ENCODE data around the gene SPNS2. TPM values are rescaled to one million over a fixed set of nuclear protein-coding genes. Genes with fewer than 3 reads are reported as not detected.

Gene SPNS2
- total RNA-seq, 4 donors from 2014 or later, result 5.4 to 49.8 (median 23.4) TPM

- Histone ChIP-seq H3K27me3 (peaks cover 0 to 56% of the 10 kb centered on the region in 2 donors), H3K9me3 (no peaks in the 10 kb centered on the region), H3K4me3 (no peak overlapping the region), H3K27ac (no peak overlapping the region), H3K36me3 (no peaks in the 10 kb centered on the region), H3K4me1 (peaks cover 0 to 15% (median 6%) of the 10 kb centered on the region in 4 donors)
- WGBS, 2 donors, result 55 to 69% methylated on average over 7 of the region's 7 CpGs
- no peak for DNase-seq (ENCODE audit: low spot score in 2 of 2)
- TF ChIP-seq EP300 (IDR thresholded peaks at IDR 0.05) (no peak), POLR2A (IDR thresholded peaks at IDR 0.05) (no peak)
Observed at GRCh38 chr17:4582101-4582501, 83.4 kb downstream of the SPNS2 start.

- Histone ChIP-seq H3K27me3 (peaks cover 0 to 53% of the 10 kb centered on the region in 2 donors), H3K4me1 (peaks cover 0 to 15% (median 6%) of the 10 kb centered on the region in 4 donors), H3K4me3 (no peak overlapping the region), H3K27ac (no peak overlapping the region), H3K9me3 (no peaks in the 10 kb centered on the region), H3K36me3 (no peaks in the 10 kb centered on the region)
- DNase-seq (ENCODE audit: low spot score in 2 of 2), result no peak
- 77 to 88% methylated on average over 6 to 8 of the region's 8 CpGs for WGBS, 2 donors
- TF ChIP-seq POLR2A (IDR thresholded peaks at IDR 0.05) (no peak), CTCF (IDR thresholded peaks at IDR 0.05) (no peak), EP300 (IDR thresholded peaks at IDR 0.05) (no peak)
Observed at GRCh38 chr17:4582691-4583090, 84.0 kb downstream of the SPNS2 start.

DNA sequence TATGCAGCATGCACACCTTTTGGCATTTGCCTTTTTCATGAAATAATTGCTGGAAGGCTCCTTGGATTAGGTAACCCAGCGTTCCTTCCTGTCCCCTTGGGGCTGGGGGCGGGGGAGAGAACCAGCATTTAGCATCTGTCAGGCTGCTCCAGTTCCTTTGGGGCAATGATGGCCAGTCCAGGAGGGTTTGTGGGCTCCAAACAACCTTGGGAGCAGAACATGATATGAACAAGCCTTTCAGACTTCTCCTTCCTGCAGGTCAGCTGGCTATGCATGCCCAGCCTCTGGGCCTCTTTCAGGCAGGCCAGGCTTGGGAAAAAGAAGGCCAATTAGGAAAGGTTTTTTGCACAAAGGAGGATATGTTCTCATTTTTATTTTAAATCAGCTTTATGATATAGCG, 84.5 kb downstream of the SPNS2 start:
- Histone ChIP-seq H3K4me1 (peaks cover 0 to 15% (median 6%) of the 10 kb centered on the region in 4 donors), H3K9me3 (no peaks in the 10 kb centered on the region), H3K36me3 (no peaks in the 10 kb centered on the region), H3K4me3 (no peak overlapping the region), H3K27ac (no peak overlapping the region), H3K27me3 (peaks cover 0 to 53% of the 10 kb centered on the region in 2 donors)
- DNase-seq (ENCODE audit: low spot score in 2 of 2), result no peak
- TF ChIP-seq EP300 (IDR thresholded peaks at IDR 0.05) (no peak), POLR2A (IDR thresholded peaks at IDR 0.05) (no peak), CTCF (IDR thresholded peaks at IDR 0.05) (no peak)
- 69 to 77% methylated on average over 3 of the region's 3 CpGs for WGBS, 2 donors

GRCh38 chr17:4583782-4584100, 85.1 kb downstream of the SPNS2 start:
- 20 to 23% methylated on average over 12 of the region's 12 CpGs for WGBS, 2 donors
- Histone ChIP-seq H3K36me3 (no peaks in the 10 kb centered on the region), H3K9me3 (no peaks in the 10 kb centered on the region), H3K4me3 (peak overlapping the region in 3 of 4 donors; percentile 22 to 51 (median 47)), H3K27me3 (peaks cover 0 to 53% of the 10 kb centered on the region in 2 donors), H3K27ac (peak overlapping the region in 2 of 4 donors; percentile 40 to 52), H3K4me1 (peaks cover 0 to 15% (median 6%) of the 10 kb centered on the region in 4 donors)
- TF ChIP-seq CTCF (IDR thresholded peaks at IDR 0.05) (peak in 2 of 5 experiments; percentile 19 to 23), POLR2A (IDR thresholded peaks at IDR 0.05) (no peak)
- DNase-seq (ENCODE audit: low spot score in 2 of 2), result no peak

DNA sequence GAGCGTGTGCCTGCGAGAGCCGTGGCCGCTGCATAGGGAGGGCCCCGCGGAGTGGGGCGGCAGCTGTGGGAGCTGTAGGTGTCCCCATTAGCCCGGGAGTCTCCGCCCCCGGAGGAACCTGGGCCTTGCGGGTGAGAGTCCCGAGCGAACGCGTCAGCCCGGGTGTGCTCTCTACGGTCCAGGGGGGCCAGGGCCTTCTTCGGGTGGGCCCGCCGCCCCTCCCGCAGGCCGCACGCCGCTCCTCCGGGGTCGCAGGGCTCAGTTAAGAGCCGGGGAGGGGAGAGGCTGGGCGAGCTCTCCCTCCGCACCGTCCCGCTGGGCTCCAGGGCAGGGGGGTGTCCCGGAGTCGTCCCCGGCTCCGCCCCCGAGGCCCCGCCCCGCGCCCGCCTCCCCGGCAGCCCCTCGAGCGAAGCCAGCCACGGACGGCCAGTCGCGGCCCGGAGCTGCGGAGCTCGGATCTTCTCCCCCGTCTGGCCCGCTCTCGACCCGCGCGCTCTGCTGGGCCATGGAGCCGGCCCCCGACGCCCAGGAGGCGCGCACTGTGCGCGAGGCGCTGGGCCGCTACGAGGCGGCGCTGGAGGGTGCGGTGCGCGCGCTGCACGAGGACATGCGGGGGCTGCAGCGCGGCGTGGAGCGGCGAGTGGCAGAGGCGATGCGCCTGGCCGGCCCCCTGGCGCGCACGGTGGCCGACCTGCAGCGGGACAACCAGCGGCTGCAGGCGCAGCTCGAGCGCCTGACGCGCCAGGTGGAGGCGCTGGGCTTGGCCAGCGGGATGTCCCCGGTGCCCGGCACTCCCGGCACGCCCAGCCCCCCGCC, 85.6 kb downstream of the SPNS2 start, which contains the start of gene SMTNL2:
Gene SMTNL2 (plus strand): TSS at position 429 of the 816 bp plus-strand sequence. CDS start 77 bp downstream, at position 506.
- Histone ChIP-seq H3K27me3 (peaks cover 0 to 53% of the 10 kb centered on the region in 2 donors), H3K27ac (peak within 1 kb of the TSS in 2 of 4 donors; percentile 40 to 52), H3K9me3 (no peaks in the 10 kb centered on the region), H3K4me1 (peaks cover 0 to 15% (median 6%) of the 10 kb centered on the region in 4 donors), H3K4me3 (peak within 1 kb of the TSS; percentile 0 to 51 (median 34)), H3K36me3 (no peaks in the 10 kb centered on the region)
- 1% methylated on average over 37 to 46 of the region's 100 CpGs for WGBS, 2 donors
- no peak for TF ChIP-seq POLR2A (IDR thresholded peaks at IDR 0.05)
- TF ChIP-seq CTCF (IDR thresholded peaks at IDR 0.05), result no peak
- TF ChIP-seq EP300 (IDR thresholded peaks at IDR 0.05), result no peak
- DNase-seq (ENCODE audit: low spot score in 2 of 2), result no peak

Measured in tibial nerve (tissue), 4 donors.